WI38 (cell line): ENCODE measurements around the gene NT5M.
A peak's percentile ranks its signal among the peaks of the same experiment; 100 is the strongest.
"Not testable (repeated sequence)": the region's sequence is repeated elsewhere in the genome, so short reads cannot be mapped to it uniquely, and the experiment has no call there.

Experiments used
- H3K4me3 ChIP-seq: 2 replicates; pipeline ENCODE4 v1.5.1; 2011; ENCODE audit warnings: low read depth, mild to moderate bottlenecking, control low read depth, low read length
- TF ChIP-seq, protein P1 (sequence below): IDR thresholded peaks from 2 replicates; pipeline ENCODE4 v1.5.1; 2012; ENCODE audit warnings: low read depth, mild to moderate bottlenecking, control low read depth, low read length

Gene NT5M

GRCh38 chr17:17303010-17303846, at the start of gene NT5M:
Gene NT5M, plus strand, starts transcription at chr17:17303373. Its CDS starts 178 bp downstream, at chr17:17303551.
- TF ChIP-seq, protein P1, sequence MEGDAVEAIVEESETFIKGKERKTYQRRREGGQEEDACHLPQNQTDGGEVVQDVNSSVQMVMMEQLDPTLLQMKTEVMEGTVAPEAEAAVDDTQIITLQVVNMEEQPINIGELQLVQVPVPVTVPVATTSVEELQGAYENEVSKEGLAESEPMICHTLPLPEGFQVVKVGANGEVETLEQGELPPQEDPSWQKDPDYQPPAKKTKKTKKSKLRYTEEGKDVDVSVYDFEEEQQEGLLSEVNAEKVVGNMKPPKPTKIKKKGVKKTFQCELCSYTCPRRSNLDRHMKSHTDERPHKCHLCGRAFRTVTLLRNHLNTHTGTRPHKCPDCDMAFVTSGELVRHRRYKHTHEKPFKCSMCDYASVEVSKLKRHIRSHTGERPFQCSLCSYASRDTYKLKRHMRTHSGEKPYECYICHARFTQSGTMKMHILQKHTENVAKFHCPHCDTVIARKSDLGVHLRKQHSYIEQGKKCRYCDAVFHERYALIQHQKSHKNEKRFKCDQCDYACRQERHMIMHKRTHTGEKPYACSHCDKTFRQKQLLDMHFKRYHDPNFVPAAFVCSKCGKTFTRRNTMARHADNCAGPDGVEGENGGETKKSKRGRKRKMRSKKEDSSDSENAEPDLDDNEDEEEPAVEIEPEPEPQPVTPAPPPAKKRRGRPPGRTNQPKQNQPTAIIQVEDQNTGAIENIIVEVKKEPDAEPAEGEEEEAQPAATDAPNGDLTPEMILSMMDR: no peak
- peak within 1 kb of the TSS; percentile 59 for H3K4me3 ChIP-seq

DNA sequence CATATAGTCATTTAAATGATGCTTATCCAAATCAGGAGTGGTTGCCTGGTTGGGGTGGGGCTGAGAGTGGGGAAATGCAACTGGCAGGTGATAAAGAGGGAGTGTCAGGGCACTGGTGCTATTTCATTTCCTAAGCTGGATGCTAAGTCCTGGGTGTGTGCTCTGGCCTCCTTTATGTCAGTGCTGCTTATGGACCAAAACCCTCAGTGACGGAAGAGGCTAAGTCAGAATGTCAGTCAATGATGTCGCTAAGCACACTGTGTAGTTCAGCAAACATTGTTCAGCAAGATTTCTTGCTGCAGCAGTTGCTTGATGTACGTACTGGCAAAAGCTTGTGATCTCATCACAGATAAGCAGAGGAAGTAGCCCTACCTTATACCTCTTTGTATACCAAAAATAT, 49.8 kb upstream of the NT5M start:
- H3K4me3 ChIP-seq: no peak overlapping the region
- TF ChIP-seq, protein P1: no peak

DNA sequence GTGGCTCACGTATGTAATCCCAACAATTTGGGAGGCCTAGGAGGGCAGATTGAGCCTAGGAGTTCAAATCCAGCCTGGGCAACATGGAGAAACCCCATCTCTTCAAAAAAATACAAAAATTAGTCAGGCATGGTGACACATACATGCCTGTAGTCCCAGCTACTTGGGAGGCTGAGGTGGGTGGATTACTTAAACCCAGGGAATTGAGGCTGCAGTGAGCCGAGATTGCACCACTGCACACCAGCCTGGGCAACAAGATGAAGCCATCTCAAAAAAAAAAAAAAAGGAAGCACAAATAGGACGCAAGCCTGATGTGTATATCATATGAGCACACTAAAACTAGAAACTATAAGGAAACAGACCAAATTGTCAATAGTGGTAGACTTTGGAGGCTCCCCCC, 49.1 kb upstream of the NT5M start:
- H3K4me3 ChIP-seq: no peak overlapping the region
- TF ChIP-seq, protein P1: no peak

GRCh38 chr17:17255689-17256088, 47.5 kb upstream of the NT5M start:
- H3K4me3 ChIP-seq: not testable (repeated sequence)

GRCh38 chr17:17256316-17256715, 46.9 kb upstream of the NT5M start:
- TF ChIP-seq, protein P1: no peak
- H3K4me3 ChIP-seq: no peak overlapping the region

- TF ChIP-seq, protein P1: no peak
- H3K4me3 ChIP-seq: no peak overlapping the region
Measured at GRCh38 chr17:17258011-17258410, 45.2 kb upstream of the NT5M start.

DNA sequence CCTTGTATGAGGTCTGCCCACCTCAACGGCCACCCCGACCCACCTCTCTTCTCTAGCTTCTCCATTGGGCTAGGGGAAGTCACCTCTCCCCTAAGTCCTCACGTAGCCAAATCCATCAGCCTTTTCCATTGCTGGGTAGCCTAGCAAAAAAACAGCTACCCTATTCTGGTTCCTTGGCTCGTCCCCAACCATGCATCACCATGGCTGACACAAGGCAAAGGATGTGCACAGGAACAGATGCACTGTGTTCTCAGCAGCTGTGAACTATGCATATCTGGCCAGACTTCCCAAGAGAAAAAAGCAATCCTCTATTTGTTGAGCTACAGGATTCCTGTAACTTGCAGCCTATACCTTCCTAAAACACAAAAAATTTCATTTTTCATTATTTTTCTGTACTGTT, 44.2 kb upstream of the NT5M start:
- TF ChIP-seq, protein P1: no peak

GRCh38 chr17:17264430-17264829, 38.7 kb upstream of the NT5M start:
- no peak overlapping the region for H3K4me3 ChIP-seq
- TF ChIP-seq, protein P1: no peak

More for the DNA sequence above, 44.2 kb upstream of the NT5M start:
- H3K4me3 ChIP-seq: no peak overlapping the region
